Measurements from ENCODE around the gene MAPKAP1. TPM values are rescaled to one million over a fixed set of nuclear protein-coding genes. Genes with fewer than 3 reads are reported as not detected.

The MAPKAP1 gene
- total RNA-seq, 1 donor from 2014 or later = 123 TPM

DNA sequence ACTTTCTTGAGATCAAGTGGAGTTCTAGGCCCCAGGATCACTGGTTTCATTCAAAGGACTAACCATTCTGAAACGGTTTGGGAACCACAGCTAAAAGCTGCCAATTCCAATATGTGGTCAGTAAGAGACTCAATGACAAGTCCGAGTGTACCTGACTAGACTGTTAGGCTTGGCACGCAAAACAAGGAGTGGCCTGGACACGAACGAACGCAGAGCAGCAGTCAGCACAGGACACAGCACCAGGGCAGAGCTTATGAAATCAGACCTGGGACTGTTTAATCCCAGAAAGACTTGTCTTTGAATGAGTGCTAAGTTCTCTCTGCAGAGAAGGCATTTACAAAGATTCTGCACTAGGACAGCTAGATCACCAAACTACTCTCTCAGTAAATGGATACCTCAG is 231.6 kb downstream of the MAPKAP1 start:
- DNase-seq = no peak
- Mint-ChIP-seq H3K4me1 (no peaks in the 10 kb centered on the region), H3K9me3 (no peaks in the 10 kb centered on the region)

DNA sequence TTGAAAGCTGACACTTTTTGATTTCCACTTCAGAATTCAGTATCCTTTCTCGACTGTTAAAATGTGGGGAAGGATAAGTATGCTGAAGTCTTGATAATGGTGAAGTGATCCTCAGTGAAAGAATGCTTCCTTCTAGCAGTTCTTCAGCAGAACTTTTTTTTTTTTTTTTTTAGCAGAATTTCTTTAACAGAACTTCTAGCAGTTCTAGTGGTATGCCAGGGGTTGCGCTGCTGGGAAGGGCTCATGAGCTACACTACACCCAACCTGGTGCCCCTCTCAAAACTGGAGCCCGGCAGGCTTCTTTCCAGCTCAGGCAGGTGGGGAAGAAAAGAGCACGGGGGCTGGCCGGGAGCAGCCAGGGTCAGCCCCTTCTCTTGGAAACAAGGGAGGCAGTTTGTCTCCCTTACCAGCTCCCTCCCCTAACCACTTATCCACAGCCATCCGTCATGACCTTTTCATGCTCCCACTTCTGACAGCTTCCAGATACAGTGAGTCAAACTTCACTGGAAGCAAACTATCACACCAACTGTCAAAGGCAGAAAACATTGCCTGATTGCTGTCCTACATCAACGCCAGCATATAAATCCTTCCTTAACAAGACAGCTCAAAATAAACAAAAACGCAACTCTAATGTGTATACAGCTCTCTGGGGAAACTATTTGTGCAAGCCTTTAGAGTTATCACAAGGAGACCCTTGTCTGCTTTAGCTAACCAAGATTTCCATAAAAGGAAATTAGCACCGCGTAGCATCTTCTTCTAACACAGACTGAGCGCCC is 233.9 kb downstream of the MAPKAP1 start:
- intact Hi-C loops (cut with micrococcal nuclease) = no loop called here
- H3K27me3 Mint-ChIP-seq = no peaks in the 10 kb centered on the region
- DNase-seq = no peak
- H3K27ac Mint-ChIP-seq = no peak overlapping the region
- peaks cover 9% of the 10 kb centered on the region for H3K36me3 Mint-ChIP-seq (ENCODE audit: low read depth)
- H3K4me3 Mint-ChIP-seq = no peak overlapping the region
- H3K4me1 Mint-ChIP-seq = no peaks in the 10 kb centered on the region
- H3K9me3 Mint-ChIP-seq = no peaks in the 10 kb centered on the region

More for the DNA sequence above, 231.6 kb downstream of the MAPKAP1 start:
- Mint-ChIP-seq H3K27me3 (no peaks in the 10 kb centered on the region), H3K4me3 (no peak overlapping the region), H3K36me3 (ENCODE audit: low read depth) (peaks cover 22% of the 10 kb centered on the region), H3K27ac (no peak overlapping the region)
- intact Hi-C loops (cut with micrococcal nuclease) = no loop called here

DNA sequence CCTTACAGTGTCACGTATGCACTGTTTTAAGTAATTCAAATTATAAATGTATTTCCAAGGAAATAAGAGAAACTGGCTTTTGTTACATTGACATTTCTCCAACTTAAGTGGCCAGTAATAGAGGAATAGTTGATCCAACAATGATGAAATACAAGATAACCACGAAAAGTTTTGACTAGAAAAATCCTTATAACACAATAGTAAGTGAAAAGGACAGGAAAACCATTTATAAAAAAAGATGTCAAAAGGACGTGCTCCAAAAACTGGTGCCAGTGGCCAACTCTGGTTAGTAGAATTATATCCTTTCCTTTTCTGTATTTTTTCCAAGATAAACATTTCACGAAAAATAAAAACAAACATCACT is 234.5 kb downstream of the MAPKAP1 start:
- Mint-ChIP-seq H3K27ac (no peak overlapping the region), H3K4me1 (no peaks in the 10 kb centered on the region), H3K36me3 (ENCODE audit: low read depth) (peaks cover 6% of the 10 kb centered on the region), H3K27me3 (no peaks in the 10 kb centered on the region), H3K4me3 (no peak overlapping the region), H3K9me3 (no peaks in the 10 kb centered on the region)
- intact Hi-C loops (cut with micrococcal nuclease) = no loop called here
- no peak for DNase-seq

DNA sequence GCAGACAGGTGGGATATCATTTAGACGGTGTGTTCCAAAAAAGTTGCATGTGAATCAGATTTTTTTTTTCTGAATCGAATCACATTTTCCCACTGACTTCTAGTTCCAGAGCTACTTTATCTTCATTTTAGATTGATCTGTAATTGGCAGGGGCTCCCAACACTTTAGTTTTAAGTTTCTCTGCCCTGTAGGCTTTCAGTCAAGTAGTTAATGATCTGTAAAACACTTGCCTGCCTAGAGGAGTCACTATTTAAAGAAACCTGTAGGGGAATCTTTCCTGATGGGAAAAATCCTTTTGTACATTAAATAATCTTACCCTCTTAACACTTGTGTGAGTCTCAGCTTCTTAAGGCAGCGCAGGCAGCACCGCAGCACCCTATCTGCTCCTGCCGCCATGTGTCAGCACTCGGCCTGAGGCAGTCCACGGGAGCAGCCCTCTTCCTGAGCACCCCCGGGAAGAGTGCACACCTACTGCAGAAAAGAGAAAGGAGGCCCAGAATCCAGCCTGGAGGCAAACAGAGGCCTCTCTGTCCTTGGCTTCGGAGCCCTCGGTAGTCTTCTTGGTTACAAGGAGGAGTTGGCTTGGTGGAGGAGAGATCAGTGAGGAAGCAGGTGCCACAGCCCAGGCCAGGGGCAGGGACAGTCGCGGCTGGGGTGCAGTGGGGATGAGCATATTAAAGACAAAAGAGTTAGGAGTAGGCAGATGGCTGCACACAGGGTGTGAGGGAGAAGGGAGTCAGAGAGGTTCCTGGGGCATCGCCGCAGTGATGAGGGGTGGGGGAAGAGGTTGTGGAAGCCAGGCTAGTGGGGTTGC is 236.0 kb downstream of the MAPKAP1 start:
- Mint-ChIP-seq H3K36me3 (ENCODE audit: low read depth) (peaks cover 5% of the 10 kb centered on the region), H3K27me3 (no peaks in the 10 kb centered on the region), H3K27ac (no peak overlapping the region), H3K4me1 (no peaks in the 10 kb centered on the region), H3K4me3 (no peak overlapping the region), H3K9me3 (no peaks in the 10 kb centered on the region)
- DNase-seq = no peak
- intact Hi-C loops (cut with micrococcal nuclease) = no loop called here

DNA sequence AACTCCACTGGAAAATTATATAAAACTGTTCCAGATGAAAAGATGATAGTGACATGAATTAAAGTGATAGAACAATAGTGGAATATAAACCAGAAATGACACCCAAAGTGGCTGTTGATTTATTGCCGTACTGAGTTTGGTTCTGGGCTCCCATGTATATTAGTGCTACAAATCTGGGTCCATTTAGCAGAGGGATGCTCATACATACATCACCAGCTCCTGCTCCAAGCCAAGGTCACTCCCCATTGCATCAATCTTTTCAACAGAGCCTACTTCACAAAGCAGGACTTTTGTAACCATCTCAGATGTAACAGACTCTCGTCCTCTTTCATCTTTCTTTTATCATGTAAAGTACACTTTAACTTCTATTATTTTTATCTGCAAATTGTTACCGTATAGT is 236.8 kb downstream of the MAPKAP1 start:
- no peak for DNase-seq
- Mint-ChIP-seq H3K4me1 (no peaks in the 10 kb centered on the region), H3K36me3 (ENCODE audit: low read depth) (peaks cover 2% of the 10 kb centered on the region), H3K4me3 (no peak overlapping the region), H3K27me3 (no peaks in the 10 kb centered on the region), H3K27ac (no peak overlapping the region), H3K9me3 (no peaks in the 10 kb centered on the region)
- intact Hi-C loops (cut with micrococcal nuclease) = no loop called here

DNA sequence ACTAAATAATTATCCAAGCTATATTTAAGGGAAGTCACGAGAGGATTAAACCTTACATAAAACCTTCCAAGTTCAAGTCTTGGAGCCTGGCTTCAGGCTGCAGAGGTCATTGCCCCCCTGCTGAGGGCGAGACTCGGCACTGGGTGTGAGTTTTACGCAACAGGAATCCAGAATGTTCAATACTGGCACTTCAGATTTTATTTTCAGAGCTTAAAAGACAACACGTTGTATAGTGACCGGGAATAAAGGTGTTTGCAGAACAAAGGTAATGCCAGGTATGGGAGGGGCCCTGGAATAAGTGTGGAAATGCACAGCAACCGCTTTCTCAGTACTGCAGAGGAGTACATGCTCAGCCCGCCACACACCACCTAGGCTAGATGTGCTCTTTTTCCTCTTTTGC is 238.4 kb downstream of the MAPKAP1 start:
- DNase-seq = no peak
- H3K27me3 Mint-ChIP-seq = no peaks in the 10 kb centered on the region
- no peak overlapping the region for H3K27ac Mint-ChIP-seq

DNA sequence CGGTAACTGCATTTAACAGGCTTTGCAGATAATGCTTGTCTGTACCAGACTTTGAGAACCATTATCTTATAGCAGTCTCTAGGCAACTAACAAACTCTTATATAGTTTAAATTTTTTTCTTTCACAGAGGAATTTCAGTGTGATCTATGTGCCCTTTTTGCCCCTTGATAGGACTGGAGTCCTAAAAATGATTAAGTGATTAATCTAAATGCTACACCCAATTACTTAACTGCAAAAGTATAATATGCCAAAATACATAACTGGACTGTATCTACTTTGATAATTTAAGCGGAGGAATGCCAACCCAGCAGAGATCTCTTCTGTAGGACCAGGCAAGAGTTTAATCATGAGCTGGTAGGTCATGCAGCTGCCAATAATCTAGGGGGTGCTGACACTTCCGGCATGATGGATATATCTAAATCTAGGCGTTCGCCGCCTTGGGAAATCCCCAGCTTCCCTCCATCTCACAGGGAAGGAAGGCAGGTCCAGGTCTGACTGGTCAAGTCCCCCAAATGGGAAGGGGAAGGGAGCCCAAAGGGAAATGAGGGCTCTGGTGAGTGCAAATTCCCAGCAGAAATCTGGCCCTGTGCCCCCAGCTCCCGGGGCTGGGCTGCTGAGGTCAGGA is 239.8 kb downstream of the MAPKAP1 start:
- peaks cover 2% of the 10 kb centered on the region for H3K36me3 Mint-ChIP-seq (ENCODE audit: low read depth)
- intact Hi-C loops (cut with micrococcal nuclease) = no loop called here

More for the DNA sequence above, 238.4 kb downstream of the MAPKAP1 start:
- Mint-ChIP-seq H3K36me3 (ENCODE audit: low read depth) (peaks cover 2% of the 10 kb centered on the region), H3K9me3 (no peaks in the 10 kb centered on the region), H3K4me1 (no peaks in the 10 kb centered on the region), H3K4me3 (no peak overlapping the region)
- intact Hi-C loops (cut with micrococcal nuclease) = no loop called here

DNA sequence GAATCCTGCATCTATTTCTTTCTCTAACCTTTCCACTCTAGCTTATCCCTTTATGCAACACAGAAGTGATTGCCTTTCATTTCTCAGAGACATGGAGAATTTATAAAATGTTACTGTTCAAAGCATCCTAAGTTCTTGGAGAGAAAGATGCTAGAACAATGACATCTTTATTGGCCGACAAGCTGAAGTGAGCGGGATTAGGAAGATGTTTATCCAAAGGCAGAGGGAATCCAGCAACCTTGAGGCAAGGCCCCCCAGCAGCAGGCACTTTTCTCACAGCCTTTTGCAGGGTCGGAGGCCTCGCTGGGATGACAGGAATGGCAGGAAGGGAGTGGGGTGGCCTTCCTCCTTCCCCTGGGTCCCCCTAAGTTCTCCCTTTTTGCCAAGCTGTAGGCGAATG is 240.6 kb downstream of the MAPKAP1 start:
- H3K9me3 Mint-ChIP-seq = no peaks in the 10 kb centered on the region
- H3K36me3 Mint-ChIP-seq (ENCODE audit: low read depth) = peaks cover 2% of the 10 kb centered on the region
- H3K4me1 Mint-ChIP-seq = no peaks in the 10 kb centered on the region
- intact Hi-C loops (cut with micrococcal nuclease) = no loop called here
- no peaks in the 10 kb centered on the region for H3K27me3 Mint-ChIP-seq
- DNase-seq = no peak
- H3K27ac Mint-ChIP-seq = no peak overlapping the region
- no peak overlapping the region for H3K4me3 Mint-ChIP-seq

More for the DNA sequence above, 239.8 kb downstream of the MAPKAP1 start:
- no peaks in the 10 kb centered on the region for H3K27me3 Mint-ChIP-seq
- H3K4me1 Mint-ChIP-seq = no peaks in the 10 kb centered on the region
- H3K9me3 Mint-ChIP-seq = no peaks in the 10 kb centered on the region
- DNase-seq = no peak
- H3K4me3 Mint-ChIP-seq = no peak overlapping the region
- H3K27ac Mint-ChIP-seq = no peak overlapping the region

DNA sequence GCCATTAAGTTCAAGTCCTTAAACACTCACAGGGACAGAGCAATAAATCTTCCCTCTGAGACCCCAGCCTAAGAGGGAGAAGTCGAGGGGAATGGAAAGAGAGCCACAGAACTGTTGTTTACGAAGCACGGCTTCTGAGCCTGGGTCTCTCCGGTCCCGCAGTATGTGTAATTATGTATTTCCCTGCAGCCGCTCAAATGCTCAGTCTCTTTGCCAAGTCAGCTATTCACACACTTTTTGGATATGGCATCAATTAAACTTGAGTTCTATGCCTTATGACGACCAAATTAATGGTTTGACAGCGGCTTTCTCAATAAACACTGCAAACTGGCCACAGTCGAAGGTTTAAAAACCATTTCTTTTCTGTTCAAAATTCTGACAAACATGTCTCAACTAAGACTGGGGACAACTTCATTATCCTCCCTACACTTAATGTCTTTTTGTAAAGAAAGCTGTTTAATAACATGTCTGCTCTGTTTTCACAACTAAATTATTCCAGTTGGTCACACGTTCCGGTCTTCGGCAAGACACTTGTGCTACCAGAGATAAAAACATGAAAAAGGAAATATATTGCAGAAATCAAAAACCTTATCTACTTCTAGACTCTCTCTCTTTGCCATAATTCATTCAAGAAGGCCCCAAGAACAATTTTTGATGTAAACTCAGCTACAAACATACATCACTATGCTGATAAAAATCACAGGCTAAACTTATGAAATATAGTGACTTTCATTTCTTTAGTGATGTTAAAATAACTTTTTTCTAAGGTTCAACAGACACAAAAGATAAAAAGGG is 242.2 kb downstream of the MAPKAP1 start:
- Mint-ChIP-seq H3K9me3 (no peaks in the 10 kb centered on the region), H3K27me3 (no peaks in the 10 kb centered on the region), H3K36me3 (ENCODE audit: low read depth) (peaks cover 13% of the 10 kb centered on the region), H3K4me3 (no peak overlapping the region), H3K4me1 (no peaks in the 10 kb centered on the region), H3K27ac (no peak overlapping the region)
- intact Hi-C loops (cut with micrococcal nuclease) = no loop called here
- no peak for DNase-seq

DNA sequence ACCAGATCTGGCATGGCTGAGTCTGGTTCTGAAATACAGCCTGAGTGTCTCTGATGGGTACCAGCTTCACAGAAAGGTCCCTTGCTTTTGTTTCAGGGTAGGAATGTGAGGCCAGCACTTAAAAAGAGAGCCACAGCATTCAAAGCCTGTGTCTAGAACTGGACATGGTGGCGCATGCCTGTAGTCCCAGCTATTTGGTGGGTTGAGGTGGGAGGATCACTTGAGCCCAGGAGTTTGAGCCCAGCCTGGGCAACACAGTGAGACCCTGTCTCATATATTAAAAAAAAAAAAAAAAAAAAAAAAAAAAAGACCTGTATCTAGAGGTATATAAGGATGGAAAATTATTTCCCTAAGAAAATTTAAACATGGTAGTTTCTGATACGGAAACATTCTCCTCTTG is 243.1 kb downstream of the MAPKAP1 start:
- Mint-ChIP-seq H3K9me3 (no peaks in the 10 kb centered on the region), H3K36me3 (ENCODE audit: low read depth) (peaks cover 19% of the 10 kb centered on the region), H3K4me3 (no peak overlapping the region), H3K27me3 (no peaks in the 10 kb centered on the region), H3K4me1 (no peaks in the 10 kb centered on the region), H3K27ac (no peak overlapping the region)
- no peak for DNase-seq
- intact Hi-C loops (cut with micrococcal nuclease) = no loop called here

DNA sequence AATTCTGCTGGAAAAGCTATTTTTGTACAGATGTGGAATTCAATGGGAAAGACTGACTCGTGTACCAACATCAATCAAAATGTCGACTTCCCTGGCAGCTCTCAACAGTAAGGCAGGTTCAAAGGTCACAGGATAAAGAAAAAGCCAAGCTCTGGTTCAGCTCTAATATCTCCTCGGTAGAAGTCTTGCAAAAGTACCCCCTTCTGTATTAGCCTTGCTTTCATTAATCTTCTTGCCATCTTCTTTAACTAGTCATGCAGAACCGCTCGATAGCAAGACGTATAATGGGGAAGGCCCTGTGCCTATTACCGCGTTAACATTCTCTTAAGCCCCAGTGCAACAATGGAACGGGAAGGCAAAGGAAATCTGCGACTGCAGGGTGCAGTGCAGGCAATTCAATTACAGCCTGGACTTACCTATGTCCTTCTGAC is 244.1 kb downstream of the MAPKAP1 start:
- Mint-ChIP-seq H3K36me3 (ENCODE audit: low read depth) (peaks cover 25% of the 10 kb centered on the region), H3K27ac (no peak overlapping the region)

DNA sequence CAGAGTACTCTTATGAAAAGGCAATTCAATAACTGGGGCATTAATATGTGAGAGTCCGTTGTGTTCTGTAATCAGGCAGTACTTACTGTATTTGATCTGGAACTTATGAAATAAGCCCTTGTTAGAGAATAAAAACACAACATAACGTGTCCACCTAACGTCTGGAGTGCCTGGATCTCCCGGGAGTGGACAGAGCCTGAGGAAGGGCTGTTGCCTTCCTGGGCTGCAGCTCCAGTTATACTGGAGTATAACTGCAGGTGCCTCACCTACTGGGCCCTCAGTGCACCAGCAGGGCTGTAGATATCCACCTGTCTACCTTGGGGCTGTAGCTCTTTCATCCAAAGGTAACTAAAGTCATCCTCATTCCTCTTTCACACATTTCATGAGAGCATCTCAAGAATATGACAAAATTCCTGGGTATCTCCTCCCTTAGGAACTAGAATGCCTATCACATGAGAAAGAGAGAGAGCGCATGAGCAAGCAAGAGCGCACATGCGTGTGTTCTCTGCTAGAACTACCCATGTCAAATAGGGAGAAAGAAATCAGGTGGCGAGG is 245.3 kb downstream of the MAPKAP1 start:
- no peak for DNase-seq
- no peaks in the 10 kb centered on the region for H3K9me3 Mint-ChIP-seq
- no peaks in the 10 kb centered on the region for H3K27me3 Mint-ChIP-seq
- peaks cover 33% of the 10 kb centered on the region for H3K36me3 Mint-ChIP-seq (ENCODE audit: low read depth)
- no peak overlapping the region for H3K4me3 Mint-ChIP-seq
- no peak overlapping the region for H3K27ac Mint-ChIP-seq
- intact Hi-C loops (cut with micrococcal nuclease) = no loop called here
- H3K4me1 Mint-ChIP-seq = no peaks in the 10 kb centered on the region

More for the DNA sequence above, 244.1 kb downstream of the MAPKAP1 start:
- Mint-ChIP-seq H3K27me3 (no peaks in the 10 kb centered on the region), H3K9me3 (no peaks in the 10 kb centered on the region), H3K4me3 (no peak overlapping the region), H3K4me1 (no peaks in the 10 kb centered on the region)
- intact Hi-C loops (cut with micrococcal nuclease) = no loop called here
- no peak for DNase-seq

DNA sequence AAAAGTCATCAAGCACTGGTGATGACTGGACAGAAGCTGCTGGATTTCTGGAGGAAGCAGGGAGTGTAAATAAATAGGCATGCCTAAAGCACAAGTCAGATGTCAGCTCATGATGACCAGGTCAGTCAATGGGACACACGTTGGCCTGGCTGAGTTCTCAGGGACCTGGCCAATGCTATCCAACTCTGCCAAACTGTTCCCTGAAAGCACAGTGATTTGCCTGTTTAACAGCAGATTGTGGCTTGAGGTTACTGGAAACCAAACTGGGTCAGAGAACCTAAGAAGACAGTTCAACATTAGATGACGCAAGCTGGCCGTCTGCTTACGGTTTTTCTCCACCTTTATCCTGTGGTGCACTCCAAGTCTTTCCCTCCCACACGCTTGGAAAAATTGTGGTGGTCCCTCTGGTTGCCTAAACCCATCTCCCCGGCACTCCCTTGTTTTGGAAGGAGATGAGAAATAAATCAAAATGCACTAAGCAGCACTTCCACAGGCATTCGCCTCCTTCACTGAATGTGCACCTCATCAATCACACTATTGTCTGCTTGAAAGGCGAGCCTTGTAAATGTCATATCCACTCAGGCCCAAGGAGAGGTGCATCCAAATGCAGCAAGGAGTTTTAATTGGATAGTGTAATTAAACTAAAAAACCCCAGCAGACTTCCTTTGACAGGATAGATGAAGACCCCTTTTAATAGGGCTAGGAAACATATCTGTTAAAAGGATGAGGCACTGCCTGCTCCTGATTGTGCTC is 245.9 kb downstream of the MAPKAP1 start:
- peaks cover 36% of the 10 kb centered on the region for H3K36me3 Mint-ChIP-seq (ENCODE audit: low read depth)
- no peak overlapping the region for H3K4me3 Mint-ChIP-seq
- DNase-seq = no peak
- peaks cover 4% of the 10 kb centered on the region for H3K9me3 Mint-ChIP-seq
- intact Hi-C loops (cut with micrococcal nuclease) = no loop called here
- H3K27me3 Mint-ChIP-seq = no peaks in the 10 kb centered on the region
- no peaks in the 10 kb centered on the region for H3K4me1 Mint-ChIP-seq
- no peak overlapping the region for H3K27ac Mint-ChIP-seq
